A549 treated with CpdA at 1 μM for 4 hours (cell line): ENCODE measurements around the gene TBC1D3L. TPM values are rescaled to one million over a fixed set of nuclear protein-coding genes. Genes with fewer than 3 reads are reported as not detected.

Source experiments
- total RNA-seq: library from RNA; stranded (reverse); fragments of 200-300 nt; extraction: Qiagen RNA extraction; gene quantifications from 5 replicates; pipeline ENCODE4 v1.2.3, GENCODE V29; 2022; ENCODE audit warnings: low read depth

TBC1D3L gene
- total RNA-seq = 9.3 to 13.3 TPM (median 12.2 TPM) in 5 replicates

DNA sequence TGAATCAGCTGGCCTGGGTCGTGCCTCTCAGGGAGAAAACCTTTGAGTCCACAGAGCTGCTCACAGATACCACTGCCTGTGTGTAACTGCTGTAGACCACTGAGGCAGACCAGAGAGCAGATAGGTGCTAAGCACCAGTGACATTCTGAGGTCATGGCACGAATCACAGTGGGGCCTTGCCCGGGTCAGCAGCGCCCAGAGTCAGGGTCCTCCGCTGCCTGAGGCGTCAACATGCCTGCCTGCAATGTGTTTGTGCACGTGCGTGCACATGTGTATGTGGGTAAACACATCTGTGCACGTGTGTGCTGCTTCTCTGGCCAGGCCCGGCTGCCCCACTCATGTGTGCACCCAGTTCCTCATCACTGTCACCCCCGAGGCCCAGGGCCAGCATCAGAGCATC, at the start of gene TBC1D3L:
Gene TBC1D3L, minus strand, starts transcription at position 101 of the 400 bp plus-strand sequence. CDS start 1,540 bp downstream, outside the sequence.

GRCh38 chr17:38003676-38004075, 14.8 kb upstream of the TBC1D3L start, which contains the start of gene TBC1D3D:
Gene TBC1D3D, plus strand, starts transcription at chr17:38003976. Its CDS starts 1,585 bp downstream, at chr17:38005561.

Other genes starting within 250 kb of the TBC1D3L start
- gene HNF1B, start 244.0 kb downstream of the TBC1D3L start, total RNA-seq = 26.3 to 30.4 TPM (median 27.5 TPM) in 5 replicates
- not detected in 5 replicates for gene TBC1D3K, start 64.6 kb downstream of the TBC1D3L start, total RNA-seq
- gene TBC1D3D, start 14.9 kb upstream of the TBC1D3L start, total RNA-seq = 0.08 to 0.15 TPM in 2 of 5 replicates, not detected in the others
- gene TBC1D3C, start 79.6 kb upstream of the TBC1D3L start, total RNA-seq = not detected in 5 replicates
- not detected in 5 replicates for gene TBC1D3E, start 138.9 kb upstream of the TBC1D3L start, total RNA-seq
- not detected in 5 replicates for gene TBC1D3, start 203.5 kb upstream of the TBC1D3L start, total RNA-seq